Measurements from ENCODE around the gene DNAJC3.

DNAJC3 gene

GRCh38 chr13:95647321-95647720 lies 29.6 kb upstream of the DNAJC3 start:
- Histone ChIP-seq H3K9me2 (replicated peaks; ENCODE audit: low read depth, low read length) (no peaks in the 10 kb centered on the region), H3K79me2 (ENCODE audit: insufficient read depth, low read length) (no peaks in the 10 kb centered on the region), H3F3A (ENCODE audit: low read depth) (no peaks in the 10 kb centered on the region), H3K4me3 (ENCODE audit: low read length, poor library complexity, severe bottlenecking) (no peak overlapping the region), H3K27me3 (ENCODE audit: insufficient read depth, low read length, poor library complexity, severe bottlenecking) (no peaks in the 10 kb centered on the region), H3K36me3 (ENCODE audit: insufficient read depth, low read length) (no peaks in the 10 kb centered on the region), H3K4me1 (ENCODE audit: insufficient read depth, low read length, poor library complexity, severe bottlenecking) (no peaks in the 10 kb centered on the region), H3K9ac (ENCODE audit: low read depth, low read length, poor library complexity, severe bottlenecking) (no peak overlapping the region), H4K20me1 (ENCODE audit: insufficient read depth, low read length, poor library complexity, severe bottlenecking) (no peaks in the 10 kb centered on the region), H2AFZ (ENCODE audit: low read length) (no peak overlapping the region), H3K4me2 (ENCODE audit: low read depth, low read length, poor library complexity, severe bottlenecking) (no peak overlapping the region), H3K9me3 (ENCODE audit: insufficient read depth, low read depth, low read length) (no peaks in the 10 kb centered on the region)
- no peak for TF ChIP-seq EZH2phosphoT487 (IDR thresholded peaks at IDR 0.05; ENCODE audit: borderline replicate concordance)
- no peak for TF ChIP-seq CTCF (conservative IDR thresholded peaks at IDR 0.05; ENCODE audit: low read length)

GRCh38 chr13:95650696-95651095 lies 26.2 kb upstream of the DNAJC3 start:
- TF ChIP-seq CTCF (conservative IDR thresholded peaks at IDR 0.05; ENCODE audit: low read length) = no peak
- no peak for TF ChIP-seq EZH2phosphoT487 (IDR thresholded peaks at IDR 0.05; ENCODE audit: borderline replicate concordance)
- H3K4me1 ChIP-seq (ENCODE audit: insufficient read depth, low read length, poor library complexity, severe bottlenecking) = no peaks in the 10 kb centered on the region
- no peaks in the 10 kb centered on the region for H3F3A ChIP-seq (ENCODE audit: low read depth)
- no peaks in the 10 kb centered on the region for H4K20me1 ChIP-seq (ENCODE audit: insufficient read depth, low read length, poor library complexity, severe bottlenecking)
- no peaks in the 10 kb centered on the region for H3K79me2 ChIP-seq (ENCODE audit: insufficient read depth, low read length)
- no peak overlapping the region for H2AFZ ChIP-seq (ENCODE audit: low read length)
- no peak overlapping the region for H3K4me3 ChIP-seq (ENCODE audit: low read length, poor library complexity, severe bottlenecking)
- no peak overlapping the region for H3K4me2 ChIP-seq (ENCODE audit: low read depth, low read length, poor library complexity, severe bottlenecking)
- no peaks in the 10 kb centered on the region for H3K36me3 ChIP-seq (ENCODE audit: insufficient read depth, low read length)
- H3K27me3 ChIP-seq (ENCODE audit: insufficient read depth, low read length, poor library complexity, severe bottlenecking) = no peaks in the 10 kb centered on the region
- no peaks in the 10 kb centered on the region for H3K9me3 ChIP-seq (ENCODE audit: insufficient read depth, low read depth, low read length)
- no peak overlapping the region for H3K9ac ChIP-seq (ENCODE audit: low read depth, low read length, poor library complexity, severe bottlenecking)
- no peaks in the 10 kb centered on the region for H3K9me2 ChIP-seq (replicated peaks; ENCODE audit: low read depth, low read length)

- H3K4me3 ChIP-seq (ENCODE audit: low read length, poor library complexity, severe bottlenecking) = no peak overlapping the region
These were observed 24.6 kb upstream of the DNAJC3 start for GRCh38 chr13:95652244-95652764.

More at GRCh38 chr13:95652244-95652764, 24.6 kb upstream of the DNAJC3 start:
- H3K4me2 ChIP-seq (ENCODE audit: low read depth, low read length, poor library complexity, severe bottlenecking) = no peak overlapping the region
- no peaks in the 10 kb centered on the region for H3K4me1 ChIP-seq (ENCODE audit: insufficient read depth, low read length, poor library complexity, severe bottlenecking)
- no peaks in the 10 kb centered on the region for H3F3A ChIP-seq (ENCODE audit: low read depth)
- no peak overlapping the region for H2AFZ ChIP-seq (ENCODE audit: low read length)
- no peaks in the 10 kb centered on the region for H3K9me3 ChIP-seq (ENCODE audit: insufficient read depth, low read depth, low read length)
- no peak overlapping the region for H3K9ac ChIP-seq (ENCODE audit: low read depth, low read length, poor library complexity, severe bottlenecking)
- H3K36me3 ChIP-seq (ENCODE audit: insufficient read depth, low read length) = no peaks in the 10 kb centered on the region
- H3K27me3 ChIP-seq (ENCODE audit: insufficient read depth, low read length, poor library complexity, severe bottlenecking) = no peaks in the 10 kb centered on the region
- no peaks in the 10 kb centered on the region for H3K79me2 ChIP-seq (ENCODE audit: insufficient read depth, low read length)
- TF ChIP-seq EZH2phosphoT487 (IDR thresholded peaks at IDR 0.05; ENCODE audit: borderline replicate concordance) (no peak), CTCF (conservative IDR thresholded peaks at IDR 0.05; ENCODE audit: low read length) (no peak)
- no peaks in the 10 kb centered on the region for H3K9me2 ChIP-seq (replicated peaks; ENCODE audit: low read depth, low read length)
- no peaks in the 10 kb centered on the region for H4K20me1 ChIP-seq (ENCODE audit: insufficient read depth, low read length, poor library complexity, severe bottlenecking)
